ENCODE results near the gene TSHR. TPM values are rescaled to one million over a fixed set of nuclear protein-coding genes. Genes with fewer than 3 reads are reported as not detected.

Gene TSHR
- total RNA-seq, 1 experiment from 2014 or later: not detected

DNA sequence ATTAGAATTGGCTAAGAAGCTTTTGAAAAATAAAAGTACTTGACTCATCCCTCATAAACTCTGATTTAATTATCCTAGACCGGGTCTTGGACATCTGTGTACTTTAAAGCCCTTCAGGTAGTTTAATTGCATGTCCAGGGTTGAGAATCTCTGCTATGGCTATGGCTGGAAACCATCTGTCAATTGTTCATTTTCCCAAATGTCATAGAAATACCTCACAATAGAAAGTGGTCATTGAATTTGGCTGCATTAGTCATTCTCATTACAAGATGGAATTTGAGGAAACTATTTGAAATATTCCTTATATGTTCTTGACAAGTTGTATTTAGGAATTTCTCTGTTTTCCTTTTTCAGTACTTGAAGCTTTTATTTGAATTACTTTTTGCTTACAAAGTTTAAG lies 111.3 kb downstream of the TSHR start:
- ChIA-PET POLR2A (ENCODE audit: unreplicated experiment) (no interaction called here), CTCF (no interaction called here)
- Histone ChIP-seq H3K9ac (ENCODE audit: low read length) (no peak overlapping the region), H2AFZ (ENCODE audit: low read length) (no peak overlapping the region), H3K36me3 (ENCODE audit: low read depth, low read length) (no peaks in the 10 kb centered on the region), H3K4me2 (ENCODE audit: low read length) (no peak overlapping the region), H3K9me3 (ENCODE audit: low read length) (no peaks in the 10 kb centered on the region; the same call in 1 of the 2 replicates), H3K9me2 (replicated peaks; ENCODE audit: low read length) (no peaks in the 10 kb centered on the region), H3K27me3 (ENCODE audit: low read length) (peaks cover 21% of the 10 kb centered on the region; the same call in 1 of the 2 replicates), H3K79me2 (ENCODE audit: low read length) (no peaks in the 10 kb centered on the region), H3F3A (ENCODE audit: low read length, unreplicated experiment) (no peaks in the 10 kb centered on the region), H3K27ac (ENCODE audit: low read length) (no peak overlapping the region), H3K4me1 (ENCODE audit: insufficient read depth, low read length) (peaks cover 10% of the 10 kb centered on the region; the same call in 1 of the 2 replicates), H4K20me1 (ENCODE audit: low read length) (no peaks in the 10 kb centered on the region), H3K4me3 (ENCODE audit: low read length) (no peak overlapping the region)
- DNase-seq: peak; percentile 2
- no TSS peak for BruUV-seq (replicated peaks)
- intact Hi-C loops (cut with micrococcal nuclease): loop anchor here (5.0 kb wide), 1 partner anchor 136 kb away; no protein-coding TSS in a partner anchor
- TF ChIP-seq CTCF (conservative IDR thresholded peaks at IDR 0.05; ENCODE audit: low read depth, low read length) (no peak), EZH2 (IDR thresholded peaks at IDR 0.05; ENCODE audit: low read length, unreplicated experiment) (no peak), EZH2phosphoT487 (IDR thresholded peaks at IDR 0.05; ENCODE audit: borderline replicate concordance, low read length) (no peak)
- ATAC-seq: no peak

DNA sequence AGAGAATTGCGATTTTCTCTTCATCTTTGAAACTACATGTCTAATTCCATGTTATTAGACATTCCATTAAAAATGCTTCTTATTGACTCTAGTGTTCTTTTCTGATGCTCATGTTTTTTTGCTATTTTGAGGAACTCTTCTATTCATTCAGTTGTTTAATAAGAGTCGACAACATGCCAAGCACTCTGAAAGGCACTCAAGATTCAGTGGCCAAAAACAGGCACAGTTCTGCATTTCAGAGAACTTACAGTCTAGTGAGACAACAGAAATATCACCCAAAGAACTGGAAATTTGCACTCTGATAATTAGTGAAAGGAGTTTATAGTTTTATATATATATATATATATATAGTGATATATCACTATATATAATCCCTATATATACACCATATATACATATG lies 111.7 kb downstream of the TSHR start:
- Histone ChIP-seq H2AFZ (ENCODE audit: low read length) (no peak overlapping the region), H3F3A (ENCODE audit: low read length, unreplicated experiment) (no peaks in the 10 kb centered on the region), H3K27me3 (ENCODE audit: low read length) (peaks cover 21% of the 10 kb centered on the region; the same call in 1 of the 2 replicates), H4K20me1 (ENCODE audit: low read length) (no peaks in the 10 kb centered on the region), H3K9me2 (replicated peaks; ENCODE audit: low read length) (no peaks in the 10 kb centered on the region), H3K27ac (ENCODE audit: low read length) (no peak overlapping the region), H3K4me2 (ENCODE audit: low read length) (no peak overlapping the region), H3K4me3 (ENCODE audit: low read length) (no peak overlapping the region), H3K9ac (ENCODE audit: low read length) (no peak overlapping the region), H3K36me3 (ENCODE audit: low read depth, low read length) (no peaks in the 10 kb centered on the region), H3K79me2 (ENCODE audit: low read length) (no peaks in the 10 kb centered on the region), H3K4me1 (ENCODE audit: insufficient read depth, low read length) (peaks cover 7% of the 10 kb centered on the region; the same call in 1 of the 2 replicates), H3K9me3 (ENCODE audit: low read length) (no peaks in the 10 kb centered on the region; the same call in 1 of the 2 replicates)
- TF ChIP-seq CTCF (conservative IDR thresholded peaks at IDR 0.05; ENCODE audit: low read depth, low read length) (no peak), EZH2phosphoT487 (IDR thresholded peaks at IDR 0.05; ENCODE audit: borderline replicate concordance, low read length) (no peak), EZH2 (IDR thresholded peaks at IDR 0.05; ENCODE audit: low read length, unreplicated experiment) (no peak)
- DNase-seq (no peak), ATAC-seq (no peak)
- CTCF ChIA-PET: no interaction called here
- intact Hi-C loops (cut with micrococcal nuclease): loop anchor here (5.0 kb wide), 1 partner anchor 135 kb away; no protein-coding TSS in a partner anchor
- no TSS peak for BruUV-seq (replicated peaks)
- POLR2A ChIA-PET (ENCODE audit: unreplicated experiment): no interaction called here

- Histone ChIP-seq H2AFZ (ENCODE audit: low read length) (no peak overlapping the region), H3K27ac (ENCODE audit: low read length) (no peak overlapping the region), H3K4me3 (ENCODE audit: low read length) (no peak overlapping the region), H3F3A (ENCODE audit: low read length, unreplicated experiment) (no peaks in the 10 kb centered on the region), H3K79me2 (ENCODE audit: low read length) (no peaks in the 10 kb centered on the region), H3K4me2 (ENCODE audit: low read length) (no peak overlapping the region), H3K9me2 (replicated peaks; ENCODE audit: low read length) (no peaks in the 10 kb centered on the region), H4K20me1 (ENCODE audit: low read length) (no peaks in the 10 kb centered on the region), H3K36me3 (ENCODE audit: low read depth, low read length) (no peaks in the 10 kb centered on the region), H3K9me3 (ENCODE audit: low read length) (no peaks in the 10 kb centered on the region; the same call in 1 of the 2 replicates), H3K9ac (ENCODE audit: low read length) (no peak overlapping the region), H3K27me3 (ENCODE audit: low read length) (peaks cover 21% of the 10 kb centered on the region; the same call in 1 of the 2 replicates), H3K4me1 (ENCODE audit: insufficient read depth, low read length) (no peaks in the 10 kb centered on the region)
- ATAC-seq (no peak), DNase-seq (no peak)
- POLR2A ChIA-PET (ENCODE audit: unreplicated experiment): no interaction called here
- no TSS peak for BruUV-seq (replicated peaks)
- CTCF ChIA-PET: no interaction called here
- intact Hi-C loops (cut with micrococcal nuclease): loop anchor here (5.0 kb wide), 1 partner anchor 134 kb away; no protein-coding TSS in a partner anchor
- TF ChIP-seq EZH2 (IDR thresholded peaks at IDR 0.05; ENCODE audit: low read length, unreplicated experiment) (no peak), CTCF (conservative IDR thresholded peaks at IDR 0.05; ENCODE audit: low read depth, low read length) (no peak), EZH2phosphoT487 (IDR thresholded peaks at IDR 0.05; ENCODE audit: borderline replicate concordance, low read length) (no peak)
Measured at GRCh38 chr14:81068176-81068782, 112.9 kb downstream of the TSHR start.
